Measurements from ENCODE around the gene C2CD2L.

C2CD2L gene

GRCh38 chr11:119078675-119079420 lies 28.3 kb upstream of the C2CD2L start:
- DNase-seq (ENCODE audit: low spot score): no peak
- H3K4me3 ChIP-seq: no peak overlapping the region
- H3K27ac ChIP-seq: no peak overlapping the region
- TF ChIP-seq CTCF (IDR thresholded peaks at IDR 0.05): no peak

GRCh38 chr11:119081682-119082260 lies 25.4 kb upstream of the C2CD2L start:
- no peak for DNase-seq (ENCODE audit: low spot score)
- Histone ChIP-seq H3K27ac (no peak overlapping the region), H3K4me3 (no peak overlapping the region)
- TF ChIP-seq CTCF (IDR thresholded peaks at IDR 0.05): no peak

GRCh38 chr11:119084663-119085436 lies 22.3 kb upstream of the C2CD2L start, which contains the start of gene HMBS:
HMBS (plus strand) TSS chr11:119084881; CDS start chr11:119085034, 153 bp downstream.
- H3K4me3 ChIP-seq: peak within 1 kb of the TSS; percentile 69
- TF ChIP-seq CTCF (IDR thresholded peaks at IDR 0.05): no peak
- peak; percentile 99 for DNase-seq (ENCODE audit: low spot score)
- peak within 1 kb of the TSS; percentile 82 to 86 for H3K27ac ChIP-seq

GRCh38 chr11:119085437-119085847 lies 21.7 kb upstream of the C2CD2L start:
- no peak for TF ChIP-seq CTCF (IDR thresholded peaks at IDR 0.05)
- Histone ChIP-seq H3K4me3 (peak overlapping the region; percentile 69), H3K27ac (peak overlapping the region; percentile 82 to 86)
- DNase-seq (ENCODE audit: low spot score): no peak

GRCh38 chr11:119087123-119087522 lies 20.0 kb upstream of the C2CD2L start:
- Histone ChIP-seq H3K27ac (no peak overlapping the region), H3K4me3 (no peak overlapping the region)
- no peak for TF ChIP-seq CTCF (IDR thresholded peaks at IDR 0.05)
- no peak for DNase-seq (ENCODE audit: low spot score)

- Histone ChIP-seq H3K27ac (no peak overlapping the region), H3K4me3 (no peak overlapping the region)
- no peak for TF ChIP-seq CTCF (IDR thresholded peaks at IDR 0.05)
- DNase-seq (ENCODE audit: low spot score): no peak
Observed at GRCh38 chr11:119087747-119088241, 19.4 kb upstream of the C2CD2L start.

Measured in coronary artery (tissue), 2 donors.